HL-60/S4 treated with retinoic acid at 250 ng/mL for 4 days and 3 days (cell line): ENCODE results near the gene GABBR2.

ENCODE experiments used
- in situ Hi-C: fragments of 300-500 bp; cut with MboI; formaldehyde crosslinking; loops from 2 replicates; pipeline ENCODE4 v1.7.0; 2022; ENCODE audit warnings: low sequenced_read_pairs

Gene GABBR2

DNA sequence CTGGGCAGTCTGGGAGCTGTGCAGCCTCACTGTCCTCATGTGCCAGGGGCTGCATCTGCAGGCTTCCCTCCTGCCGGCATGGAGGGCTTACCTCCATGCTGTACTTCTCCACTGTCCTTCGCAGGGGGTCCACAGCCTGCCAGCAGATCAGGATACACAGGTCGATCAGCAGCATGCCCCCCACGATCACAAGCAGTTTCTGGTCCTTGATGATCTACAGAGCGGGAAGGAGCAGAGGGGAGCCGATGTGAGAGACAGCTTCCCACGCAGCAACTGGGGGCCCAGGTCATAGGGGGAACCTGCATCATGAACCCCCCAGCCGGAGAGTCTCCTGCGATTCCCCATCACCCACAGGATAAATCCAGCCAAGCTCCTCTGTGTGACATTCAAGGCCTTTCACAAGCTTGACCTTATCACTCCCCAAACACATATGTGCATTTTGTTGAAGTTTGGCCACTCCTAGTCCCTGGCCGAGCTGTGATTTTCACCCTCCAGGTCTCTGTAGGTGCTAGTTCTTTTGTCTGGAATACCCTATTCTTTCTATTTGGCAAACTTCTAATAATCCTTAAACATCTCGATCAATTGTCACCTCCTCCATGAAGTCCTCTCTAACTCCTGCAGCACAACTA is 346.0 kb downstream of the GABBR2 start:
- in situ Hi-C loops = no loop called here

GRCh38 chr9:98361645-98362044 is 347.1 kb downstream of the GABBR2 start:
- in situ Hi-C loops = no loop called here

DNA sequence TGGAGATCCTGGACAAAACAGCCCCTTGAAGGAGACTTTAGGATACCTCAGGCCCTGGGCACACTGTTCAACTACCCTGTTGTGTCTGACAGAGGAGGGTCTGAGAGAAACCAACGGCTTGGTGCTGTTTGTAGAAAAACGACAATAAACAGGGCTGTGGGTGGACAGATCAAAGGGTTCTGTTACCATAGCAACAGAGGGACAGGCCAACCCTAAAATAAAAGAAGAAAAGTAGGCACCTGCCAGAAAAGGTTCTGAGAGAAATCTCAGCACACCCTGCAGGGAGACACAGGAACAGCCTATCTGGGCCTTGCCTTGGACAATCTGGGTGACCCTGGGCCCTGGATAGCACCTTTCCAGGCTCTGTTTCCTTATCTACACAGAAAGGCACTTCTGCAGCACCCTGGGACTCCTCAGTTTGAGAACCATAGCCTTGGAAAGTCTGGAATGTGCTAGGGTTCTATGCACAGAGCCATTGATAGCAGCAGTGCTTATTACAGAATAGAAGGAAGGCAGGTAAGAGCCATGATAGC is 348.5 kb downstream of the GABBR2 start:
- in situ Hi-C loops = no loop called here

- in situ Hi-C loops = no loop called here
Observed at GRCh38 chr9:98359569-98359968, 349.2 kb downstream of the GABBR2 start.

DNA sequence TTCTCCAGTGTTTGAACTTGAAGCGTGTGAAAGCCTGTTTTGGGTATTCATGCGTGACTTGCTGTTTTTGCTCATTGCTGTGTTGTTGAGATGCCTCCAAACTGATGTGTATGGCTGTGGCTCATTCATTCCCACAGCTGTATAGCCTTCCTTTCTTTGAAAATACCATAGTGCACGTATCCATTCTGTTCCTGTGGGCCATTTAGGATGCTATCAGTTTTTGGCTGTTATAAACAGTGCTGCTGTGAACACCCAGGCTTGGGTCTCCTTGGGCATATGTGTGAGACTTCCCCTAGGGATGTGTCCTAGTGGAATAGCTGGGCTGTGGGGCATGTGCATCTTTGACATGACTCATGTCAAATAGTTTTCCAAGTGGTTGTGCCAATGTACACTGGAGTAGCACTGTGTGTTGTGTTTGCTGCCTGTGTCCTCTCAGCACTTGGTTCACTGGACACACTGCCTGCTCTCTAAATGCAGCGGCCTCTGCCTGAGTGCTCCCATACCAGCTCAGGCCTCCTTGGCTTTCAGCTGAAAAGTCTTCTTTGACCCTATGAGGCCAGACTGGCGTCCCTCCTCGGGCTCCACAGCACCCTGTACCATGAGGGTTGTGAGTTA is 350.7 kb downstream of the GABBR2 start:
- in situ Hi-C loops = no loop called here

DNA sequence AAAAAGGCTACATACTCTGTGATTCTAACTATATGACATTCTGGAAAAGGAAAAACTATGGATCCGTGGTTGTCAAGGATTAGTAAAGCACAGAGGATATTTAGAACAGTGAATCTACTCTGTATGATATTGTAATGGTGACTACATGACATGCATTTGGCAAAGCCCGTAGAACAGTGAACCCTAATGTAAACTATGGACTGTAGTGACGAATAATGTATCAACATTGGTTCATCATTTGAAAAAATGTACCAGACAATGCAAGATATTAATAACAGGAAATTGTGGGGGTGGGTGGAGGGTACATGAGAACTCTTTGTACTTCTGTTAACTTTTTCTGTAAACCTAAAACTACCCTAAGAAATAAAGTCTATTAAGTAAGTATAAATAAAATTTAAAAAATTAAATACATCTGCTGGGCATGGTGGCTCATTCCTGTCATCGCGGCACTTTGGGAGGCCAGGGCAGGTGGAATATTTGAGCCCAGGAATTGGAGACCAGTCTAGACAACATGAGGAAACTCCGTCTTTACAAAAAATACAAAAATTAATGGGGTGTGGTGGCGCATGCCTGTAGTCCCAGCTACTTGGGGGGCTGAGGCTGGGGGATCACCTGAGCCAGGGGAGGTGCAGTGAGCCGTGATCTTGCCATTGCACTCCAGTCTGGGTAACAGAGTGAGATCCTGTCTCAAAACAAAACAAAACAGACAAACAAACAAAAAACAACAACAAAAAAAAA is 351.6 kb downstream of the GABBR2 start:
- in situ Hi-C loops = no loop called here

- in situ Hi-C loops = no loop called here
Observed at GRCh38 chr9:98356326-98356725, 352.4 kb downstream of the GABBR2 start.

GRCh38 chr9:98351370-98351769 is 357.4 kb downstream of the GABBR2 start:
- in situ Hi-C loops = no loop called here

DNA sequence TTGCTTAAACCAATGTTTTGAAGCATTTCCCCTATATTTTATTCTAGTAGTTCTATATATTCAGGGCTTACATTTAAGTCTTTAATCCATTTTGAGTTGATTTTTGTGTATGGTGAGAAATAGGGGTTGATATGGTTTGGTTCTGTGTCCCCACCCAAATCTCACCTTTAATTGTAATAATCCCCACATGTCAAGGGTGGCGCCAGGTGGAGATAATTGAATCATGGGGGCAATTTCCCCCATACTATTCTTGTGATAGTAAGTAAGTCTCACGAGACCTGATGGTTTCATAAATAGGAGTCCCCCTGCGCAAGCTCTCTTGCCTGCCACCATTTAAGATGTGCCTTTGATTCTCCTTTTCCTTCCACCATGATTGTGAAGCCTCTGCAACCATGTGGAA is 361.1 kb downstream of the GABBR2 start:
- in situ Hi-C loops = no loop called here

DNA sequence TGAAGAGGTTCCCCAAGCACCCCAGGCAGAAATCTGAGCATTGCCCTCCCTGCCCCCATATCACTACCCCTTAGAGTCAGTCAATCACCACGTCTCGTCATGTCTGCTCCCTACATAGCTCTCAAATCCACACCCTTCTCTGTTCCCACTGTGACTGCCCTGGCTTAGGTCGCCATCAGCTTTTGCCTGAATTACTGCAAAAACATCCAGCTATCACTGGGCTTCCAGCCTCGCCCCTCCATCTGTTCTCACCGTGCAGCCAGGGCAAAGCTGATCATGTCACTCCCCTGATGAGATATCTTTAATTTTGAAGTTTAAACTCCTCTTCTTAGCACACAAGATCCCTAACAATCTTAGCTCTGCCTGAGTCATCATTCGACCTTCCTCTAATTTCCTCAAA is 363.7 kb downstream of the GABBR2 start:
- in situ Hi-C loops = no loop called here

GRCh38 chr9:98344581-98344980 is 364.2 kb downstream of the GABBR2 start:
- in situ Hi-C loops = no loop called here

GRCh38 chr9:98342820-98343210 is 365.9 kb downstream of the GABBR2 start:
- in situ Hi-C loops = no loop called here

DNA sequence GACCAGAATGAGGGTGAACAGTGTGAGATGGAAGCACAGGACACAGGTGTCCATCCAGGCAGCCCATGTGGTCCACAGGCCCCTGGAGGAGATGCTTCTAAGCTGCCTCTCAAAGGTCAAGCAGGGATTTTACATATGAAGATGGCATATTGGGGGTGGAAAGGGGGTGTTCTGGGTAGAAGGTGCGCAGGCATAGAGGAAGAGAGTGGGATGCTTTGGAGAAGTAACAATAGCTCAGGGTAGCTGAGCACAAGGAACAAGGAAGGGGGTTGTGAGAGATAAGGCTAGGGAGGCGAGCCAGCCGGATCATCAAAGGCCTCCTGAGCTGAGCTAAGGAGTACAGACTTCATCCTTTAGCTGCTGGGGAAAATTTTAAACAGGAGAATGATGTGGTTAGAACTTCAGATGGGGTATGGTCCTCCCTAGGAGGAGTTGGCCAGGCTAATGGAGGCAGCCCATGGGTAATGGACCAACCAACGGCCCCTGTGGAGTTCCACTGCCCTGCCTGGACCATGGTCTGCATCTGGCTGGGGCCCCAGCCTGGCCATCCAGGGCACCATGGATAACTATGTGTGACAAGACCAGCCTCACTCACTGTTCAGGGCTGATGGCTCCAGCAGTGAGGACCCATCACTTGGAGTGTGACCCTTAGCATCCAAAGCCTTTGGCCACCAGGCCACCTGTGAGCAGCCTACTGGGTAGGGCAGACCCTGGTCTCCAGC is 366.5 kb downstream of the GABBR2 start:
- in situ Hi-C loops = no loop called here

DNA sequence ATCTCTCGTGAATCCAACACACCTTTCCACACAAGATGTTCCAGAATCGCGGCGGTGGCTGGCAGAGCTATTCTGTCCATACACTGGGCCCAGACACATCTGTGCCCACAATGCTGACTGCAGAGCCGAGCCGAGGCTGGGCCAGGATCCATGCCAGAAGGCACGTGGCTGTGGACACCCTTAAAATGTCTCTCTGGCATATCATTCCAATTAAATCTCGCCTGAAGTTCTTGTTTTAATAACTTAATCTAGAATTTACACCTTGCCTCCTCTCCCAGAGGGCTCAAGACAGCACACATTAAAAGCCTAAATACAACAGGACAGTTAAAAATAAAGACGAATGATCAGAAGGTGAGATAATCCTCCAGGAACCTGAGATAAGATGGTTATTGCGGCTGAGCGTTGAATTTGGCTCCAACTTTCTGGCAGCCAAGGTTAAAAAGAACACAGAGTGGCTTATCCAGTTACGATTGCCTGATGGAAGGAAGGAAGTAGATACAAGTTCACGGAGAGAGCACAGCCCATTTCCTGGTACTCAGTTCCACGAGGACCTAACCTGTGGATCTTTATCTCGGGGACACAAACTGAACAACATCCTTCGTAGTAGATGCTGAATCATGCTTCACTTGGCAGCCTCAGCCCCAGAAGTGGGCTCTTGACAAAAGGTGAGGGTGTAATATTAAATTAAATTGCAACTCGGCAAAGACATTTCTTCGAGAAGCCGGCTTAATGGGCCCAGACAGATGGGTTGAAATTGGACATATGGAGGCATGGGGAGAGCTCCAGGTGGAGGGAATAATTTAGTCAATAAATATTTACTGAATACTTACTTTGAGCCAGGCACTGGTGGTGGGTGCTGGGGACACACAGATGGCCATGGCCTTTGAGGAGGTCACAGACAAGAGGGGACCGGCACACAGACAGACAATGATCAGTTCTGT is 367.3 kb downstream of the GABBR2 start:
- in situ Hi-C loops = no loop called here

DNA sequence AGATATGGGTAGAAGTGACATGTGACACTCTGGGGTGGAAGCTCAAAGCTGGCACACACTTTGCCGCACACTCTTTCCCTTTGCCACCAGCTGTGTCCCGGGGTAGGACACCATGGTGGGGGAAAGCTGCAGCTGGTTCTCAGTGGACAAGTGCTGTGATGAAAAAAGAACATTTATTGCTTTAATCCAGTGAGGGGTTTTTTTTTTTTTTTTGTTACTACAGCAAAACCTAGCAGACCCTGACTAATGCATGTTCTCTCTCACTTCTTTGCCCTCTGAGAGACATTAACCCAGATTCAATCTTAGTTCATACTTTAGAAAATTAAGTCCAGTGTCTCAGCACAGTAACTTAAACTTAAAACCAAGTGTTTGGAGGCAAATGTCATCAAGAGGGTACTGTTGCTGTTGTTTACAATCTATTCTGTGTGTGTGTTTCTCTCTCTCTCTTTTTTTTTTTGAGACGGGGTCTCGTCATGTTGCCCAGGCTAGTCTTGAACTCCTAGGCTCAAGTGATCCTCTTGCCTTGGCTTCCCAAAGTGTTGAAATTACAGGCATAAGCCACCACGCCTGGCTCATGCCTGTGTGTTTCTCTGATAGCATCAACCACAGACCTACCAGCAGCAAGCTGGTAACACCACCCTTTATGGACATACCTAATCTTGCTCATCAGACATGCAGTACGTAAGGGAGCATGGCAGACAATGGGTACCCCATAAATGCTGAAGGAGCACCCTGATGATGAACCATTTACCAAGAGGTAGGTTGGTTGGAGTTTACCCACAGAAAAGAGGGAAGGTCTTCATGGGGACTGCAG is 368.5 kb downstream of the GABBR2 start:
- in situ Hi-C loops = no loop called here

- in situ Hi-C loops = no loop called here
Observed at GRCh38 chr9:98335661-98336060, 373.1 kb downstream of the GABBR2 start.

DNA sequence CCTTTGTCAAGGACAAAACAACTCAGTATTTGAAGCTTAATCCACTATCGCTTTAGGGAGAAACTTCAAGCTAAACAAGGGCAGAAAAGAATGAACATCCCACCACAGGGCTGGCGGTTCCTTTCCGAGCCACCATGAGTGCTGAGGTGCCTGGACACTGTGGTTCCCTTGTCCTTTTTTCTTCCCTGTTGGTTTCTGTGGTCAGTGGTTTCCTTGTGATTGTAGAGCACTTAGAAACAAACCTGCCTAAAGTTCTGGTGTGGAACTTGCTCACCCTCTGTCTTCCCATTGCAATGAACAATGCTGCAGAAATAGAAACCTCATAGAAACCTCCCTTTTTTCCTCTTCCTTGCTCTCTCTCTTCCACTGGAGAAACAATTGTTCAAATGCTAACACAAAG is 373.9 kb downstream of the GABBR2 start:
- in situ Hi-C loops = no loop called here

GRCh38 chr9:98333703-98334582 is 374.8 kb downstream of the GABBR2 start:
- in situ Hi-C loops = no loop called here
